ENCODE data around the gene IGF2BP2.

Gene IGF2BP2

GRCh38 chr3:185711255-185711870 is 113.5 kb downstream of the IGF2BP2 start:
- TF ChIP-seq FOXM1 (IDR thresholded peaks at IDR 0.05; ENCODE audit: borderline replicate concordance, low read depth) (no peak), NFIC (IDR thresholded peaks at IDR 0.05) (no peak), TCF12 (IDR thresholded peaks at IDR 0.05; ENCODE audit: low read depth) (no peak), ZBTB7A (IDR thresholded peaks at IDR 0.05; ENCODE audit: low read depth) (no peak)

- TF ChIP-seq RAD21 (IDR thresholded peaks at IDR 0.05; ENCODE audit: low read depth): no peak
- no peak for TF ChIP-seq ZBTB7A (IDR thresholded peaks at IDR 0.05; ENCODE audit: low read depth)
- TF ChIP-seq YY1 (IDR thresholded peaks at IDR 0.05; ENCODE audit: low read depth): no peak
- TF ChIP-seq NFIC (IDR thresholded peaks at IDR 0.05): no peak
- TF ChIP-seq TAF1 (IDR thresholded peaks at IDR 0.05; ENCODE audit: low read depth): no peak
- no peak for TF ChIP-seq FOXM1 (IDR thresholded peaks at IDR 0.05; ENCODE audit: borderline replicate concordance, low read depth)
- TF ChIP-seq EGR1 (IDR thresholded peaks at IDR 0.05): no peak
- TF ChIP-seq REST (IDR thresholded peaks at IDR 0.05; ENCODE audit: low read depth): no peak
- no peak for TF ChIP-seq USF1 (IDR thresholded peaks at IDR 0.05)
- no peak for TF ChIP-seq CREB1 (IDR thresholded peaks at IDR 0.05; ENCODE audit: low read depth)
- no peak for TF ChIP-seq CEBPB (IDR thresholded peaks at IDR 0.05)
- no peak for TF ChIP-seq EP300 (IDR thresholded peaks at IDR 0.05; ENCODE audit: borderline replicate concordance)
- TF ChIP-seq MAX (IDR thresholded peaks at IDR 0.05): no peak
- no peak for TF ChIP-seq TEAD4 (IDR thresholded peaks at IDR 0.05)
- no peak for TF ChIP-seq TCF12 (IDR thresholded peaks at IDR 0.05; ENCODE audit: low read depth)
Measured at GRCh38 chr3:185709251-185709955, 115.4 kb downstream of the IGF2BP2 start.

GRCh38 chr3:185708392-185708791 is 116.5 kb downstream of the IGF2BP2 start:
- TF ChIP-seq NFIC (IDR thresholded peaks at IDR 0.05): no peak
- TF ChIP-seq CREB1 (IDR thresholded peaks at IDR 0.05; ENCODE audit: low read depth): no peak
- no peak for TF ChIP-seq TEAD4 (IDR thresholded peaks at IDR 0.05)
- TF ChIP-seq USF1 (IDR thresholded peaks at IDR 0.05): no peak
- no peak for TF ChIP-seq TAF1 (IDR thresholded peaks at IDR 0.05; ENCODE audit: low read depth)
- TF ChIP-seq MAX (IDR thresholded peaks at IDR 0.05): no peak

GRCh38 chr3:185705498-185705897 is 119.3 kb downstream of the IGF2BP2 start:
- TF ChIP-seq CEBPB (IDR thresholded peaks at IDR 0.05) (no peak), USF1 (IDR thresholded peaks at IDR 0.05) (no peak), TCF12 (IDR thresholded peaks at IDR 0.05; ENCODE audit: low read depth) (no peak), TEAD4 (IDR thresholded peaks at IDR 0.05) (no peak), EP300 (IDR thresholded peaks at IDR 0.05; ENCODE audit: borderline replicate concordance) (no peak), FOXM1 (IDR thresholded peaks at IDR 0.05; ENCODE audit: borderline replicate concordance, low read depth) (no peak), YY1 (IDR thresholded peaks at IDR 0.05; ENCODE audit: low read depth) (no peak), ZBTB7A (IDR thresholded peaks at IDR 0.05; ENCODE audit: low read depth) (no peak), MAX (IDR thresholded peaks at IDR 0.05) (no peak), EGR1 (IDR thresholded peaks at IDR 0.05) (no peak), NFIC (IDR thresholded peaks at IDR 0.05) (no peak), TAF1 (IDR thresholded peaks at IDR 0.05; ENCODE audit: low read depth) (no peak), RAD21 (IDR thresholded peaks at IDR 0.05; ENCODE audit: low read depth) (no peak), CREB1 (IDR thresholded peaks at IDR 0.05; ENCODE audit: low read depth) (no peak), REST (IDR thresholded peaks at IDR 0.05; ENCODE audit: low read depth) (no peak)

All from Ishikawa (cell line).